Sigmoid colon (tissue), 7 donors: ENCODE measurements around the gene ZNF839. TPM values are rescaled to one million over a fixed set of nuclear protein-coding genes. Genes with fewer than 3 reads are reported as not detected.

Experiments
- DNase-seq: peaks from one replicate; pipeline ENCODE4 v3.0.0-alpha.2; 2019
- H3K27ac ChIP-seq, 4 donors: fragments of 200-600 bp; sonication (generic); one replicate each; pipeline ENCODE4 v1.5.1; 2016 to 2019; ENCODE audit warnings: mild to moderate bottlenecking in 1 of 4
- H3K27me3 ChIP-seq, 3 donors: fragments of 200-600 bp; sonication (generic); one replicate each; pipeline ENCODE4 v1.5.1; 2019; ENCODE audit warnings: mild to moderate bottlenecking in 1 of 3
- H3K36me3 ChIP-seq, 4 donors: fragments of 200-600 bp; sonication (generic); one replicate each; pipeline ENCODE4 v1.5.1; 2016 to 2019
- H3K4me1 ChIP-seq, 4 donors: fragments of 200-600 bp; sonication (generic); one replicate each; pipeline ENCODE4 v1.5.1; 2017 to 2019
- H3K4me3 ChIP-seq, 4 donors: fragments of 200-600 bp; sonication (generic); one replicate each; pipeline ENCODE4 v1.5.1; 2017 to 2019; ENCODE audit warnings: mild to moderate bottlenecking in 2 of 4, moderate library complexity in 1 of 4
- H3K9me3 ChIP-seq, 4 donors: fragments of 200-600 bp in 3 of 4; sonication (generic) in 3 of 4; one replicate each; pipeline versions ENCODE4 v1.5.1 to v1.6.1; 2013 to 2019
- CTCF ChIP-seq, 4 experiments: fragments of 450-650 bp in 3 of 4; fragments of 200-600 bp in 1 of 4; IDR thresholded peaks; one replicate each; pipeline ENCODE4 v1.5.1; 2016 to 2019; ENCODE audit warnings: antibody characterized with exemption in 4 of 4, mild to moderate bottlenecking in 3 of 4, moderate library complexity in 2 of 4
- EP300 ChIP-seq, 4 donors: sonication (generic); formaldehyde crosslinking; IDR thresholded peaks; one replicate each; pipeline ENCODE4 v1.6.1; 2017; ENCODE audit warnings: antibody characterized with exemption in 4 of 4
- POLR2A ChIP-seq, 2 donors: fragments of 450-650 bp; IDR thresholded peaks; one replicate each; pipeline ENCODE4 v1.6.1; 2016; ENCODE audit warnings: antibody characterized with exemption in 2 of 2, mild to moderate bottlenecking in 2 of 2, moderate library complexity in 2 of 2
- POLR2AphosphoS5 ChIP-seq, 4 donors: sonication (generic); formaldehyde crosslinking; IDR thresholded peaks; one replicate each; pipeline ENCODE4 v1.6.1; 2017; ENCODE audit warnings: antibody characterized with exemption in 4 of 4
- WGBS, 2 donors: extraction: QIAGEN DNeasy Blood & Tissue Kit; methylation state at CpG; one replicate each; pipeline ENCODE4 v1.1.7; 2013; 5-methylcytosine and 5-hydroxymethylcytosine counted together
- intact Hi-C: fragments of 100-400 bp; cut with DNase I; formaldehyde crosslinking; loops from one replicate; pipeline ENCODE4 v1.15.1; 2023
- polyA plus RNA-seq, 3 donors: library from polyadenylated mRNA; stranded (reverse); fragments of 200-250 nt; gene quantifications; one replicate each; pipeline ENCODE4 v1.2.3, GENCODE V29; 2013
- total RNA-seq, 4 donors: library from RNA; depleted of rRNA; stranded (reverse); fragments of >200 nt; gene quantifications; one replicate each; pipeline ENCODE4 v1.1.0, GENCODE V29; 2016
- donor health status: healthy with polysubstance abuse.
- donor health status: Bipolar disorder and iron deficiency.
- donor health status: healthy.

ZNF839 gene
- total and polyA plus RNA-seq, 7 donors: 4.6 to 12.2 (median 7.9) TPM

DNA sequence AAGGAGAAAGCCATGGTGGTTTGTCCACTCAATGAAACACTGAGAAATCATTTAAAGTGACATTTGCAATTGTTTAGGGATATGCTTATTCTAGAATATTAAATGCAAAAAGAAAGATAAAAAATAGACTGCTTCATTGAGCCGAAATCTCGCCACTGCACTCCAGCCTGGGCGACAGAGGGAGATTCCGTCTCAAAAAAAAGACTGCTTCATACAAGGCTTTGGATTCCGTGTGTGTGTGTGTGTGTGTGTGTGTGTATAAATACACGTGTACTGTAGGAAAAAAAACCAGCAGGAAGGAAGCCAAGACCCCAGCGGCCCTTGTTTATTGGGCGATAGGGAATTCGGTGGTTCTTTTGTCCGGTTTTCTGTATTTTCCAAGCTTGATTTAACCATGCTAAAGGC lies 3.2 kb upstream of the ZNF839 start:
- Histone ChIP-seq H3K27me3 (no peaks in the 10 kb centered on the region), H3K9me3 (no peaks in the 10 kb centered on the region), H3K27ac (peak overlapping the region; percentile 87 to 96 (median 96)), H3K36me3 (no peaks in the 10 kb centered on the region), H3K4me3 (peak overlapping the region; percentile 22 to 55 (median 48)), H3K4me1 (peaks cover 0 to 51% (median 42%) of the 10 kb centered on the region in 4 donors)
- TF ChIP-seq EP300 (IDR thresholded peaks at IDR 0.05) (no peak), CTCF (IDR thresholded peaks at IDR 0.05) (no peak), POLR2A (IDR thresholded peaks at IDR 0.05) (no peak), POLR2AphosphoS5 (IDR thresholded peaks at IDR 0.05) (no peak)
- 1 to 2% methylated on average over 10 of the region's 10 CpGs for WGBS, 2 donors
- intact Hi-C loops: loop anchor here (2.0 to 10.0 kb wide), 3 partner anchors 174 to 352 kb away; partner anchors contain the start of genes DYNC1H1 and HSP90AA1
- no peak for DNase-seq

DNA sequence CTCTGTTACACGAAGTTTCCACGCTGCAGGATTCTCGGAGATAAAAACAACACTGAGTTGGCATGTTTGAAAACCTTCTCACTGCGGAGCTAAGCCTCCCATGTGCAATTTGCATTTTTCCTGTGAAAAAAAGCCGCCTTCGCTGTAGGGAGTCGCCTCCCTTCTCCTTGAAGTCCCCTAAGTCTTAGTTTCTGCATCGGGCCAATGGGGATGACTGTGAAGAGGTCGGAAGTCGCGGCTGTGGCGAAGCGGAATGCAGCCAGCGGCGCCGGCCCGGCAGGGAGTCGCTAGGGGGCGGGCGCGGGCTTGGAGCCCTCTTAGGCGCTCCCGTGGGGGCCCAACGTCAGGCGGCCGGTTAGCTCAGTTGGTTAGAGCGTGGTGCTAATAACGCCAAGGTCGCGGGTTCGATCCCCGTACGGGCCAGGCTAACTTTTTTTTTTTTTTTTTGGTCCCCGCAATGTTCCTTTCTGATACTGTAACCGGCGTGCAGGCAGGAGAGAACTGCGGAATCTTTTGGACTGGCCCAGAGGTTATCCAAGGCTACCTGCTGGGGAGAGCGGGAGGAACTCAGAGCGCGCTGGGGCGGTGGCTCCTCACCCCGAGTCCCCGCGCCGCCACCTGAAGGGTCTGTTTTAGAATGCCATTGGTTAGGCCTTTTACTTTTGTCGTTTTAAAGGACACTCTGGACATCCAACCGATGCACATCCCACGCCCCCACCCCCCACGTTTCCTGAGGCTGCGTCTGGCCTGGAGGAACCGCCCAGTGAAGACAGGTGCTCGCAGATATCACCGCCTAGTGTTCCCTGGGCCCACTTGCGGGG lies 2.6 kb upstream of the ZNF839 start:
- peak; percentile 97 for DNase-seq
- TF ChIP-seq POLR2A (IDR thresholded peaks at IDR 0.05) (no peak), EP300 (IDR thresholded peaks at IDR 0.05) (no peak), POLR2AphosphoS5 (IDR thresholded peaks at IDR 0.05) (peak in 2 of 4 donors; percentile 31 to 49), CTCF (IDR thresholded peaks at IDR 0.05) (peak; percentile 74 to 88 (median 78))
- 1 to 2% methylated on average over 54 of the region's 54 CpGs for WGBS, 2 donors
- Histone ChIP-seq H3K27me3 (no peaks in the 10 kb centered on the region), H3K4me1 (peaks cover 0 to 51% (median 42%) of the 10 kb centered on the region in 4 donors), H3K36me3 (no peaks in the 10 kb centered on the region), H3K9me3 (no peaks in the 10 kb centered on the region), H3K27ac (peak overlapping the region; percentile 87 to 96 (median 96)), H3K4me3 (peak overlapping the region; percentile 38 to 55 (median 48))
- intact Hi-C loops: loop anchor here (2.0 to 10.0 kb wide), 3 partner anchors 175 to 352 kb away; partner anchors contain the start of genes DYNC1H1 and HSP90AA1

GRCh38 chr14:102317564-102318248 lies 1.8 kb upstream of the ZNF839 start:
- Histone ChIP-seq H3K27me3 (no peaks in the 10 kb centered on the region), H3K4me3 (peak overlapping the region; percentile 38 to 55 (median 48)), H3K4me1 (peaks cover 0 to 51% (median 42%) of the 10 kb centered on the region in 4 donors), H3K36me3 (no peaks in the 10 kb centered on the region), H3K27ac (peak overlapping the region; percentile 87 to 96 (median 96)), H3K9me3 (no peaks in the 10 kb centered on the region)
- intact Hi-C loops: loop anchor here (2.0 to 10.0 kb wide), 3 partner anchors 175 to 353 kb away; partner anchors contain the start of genes DYNC1H1 and HSP90AA1
- WGBS, 2 donors: 14 to 48% methylated on average over 12 of the region's 12 CpGs
- no peak for TF ChIP-seq POLR2A (IDR thresholded peaks at IDR 0.05)
- DNase-seq: peak; percentile 57

DNA sequence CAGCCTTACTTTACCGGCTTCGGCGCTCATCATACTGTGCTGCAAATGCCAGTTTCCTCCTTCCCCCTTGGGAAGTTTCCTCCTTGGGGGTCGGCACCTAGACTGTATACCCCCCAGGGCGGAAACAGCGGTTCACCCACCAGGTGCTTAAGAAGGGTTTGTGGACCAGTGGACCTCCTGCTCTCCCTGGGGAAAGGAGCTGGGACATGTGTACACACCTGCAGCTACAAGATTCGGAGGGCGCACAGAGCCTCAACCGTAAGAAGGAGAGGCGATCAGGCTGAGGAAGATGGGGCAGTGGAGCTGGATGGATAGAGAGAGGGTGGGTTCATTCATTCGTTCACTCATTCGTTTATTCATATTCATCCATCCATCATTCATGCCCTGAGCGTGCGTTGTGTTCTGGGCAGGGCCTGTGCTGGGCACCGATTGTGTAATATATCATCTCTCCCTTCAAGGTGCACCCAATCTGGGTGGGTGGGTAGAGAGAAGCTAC lies 717 bp upstream of the ZNF839 start:
- Histone ChIP-seq H3K4me3 (peak overlapping the region; percentile 60 to 86 (median 82)), H3K9me3 (no peaks in the 10 kb centered on the region), H3K36me3 (no peaks in the 10 kb centered on the region), H3K27ac (peak overlapping the region; percentile 95 to 97 (median 96)), H3K27me3 (no peaks in the 10 kb centered on the region), H3K4me1 (peaks cover 0 to 48% (median 39%) of the 10 kb centered on the region in 4 donors)
- TF ChIP-seq POLR2A (IDR thresholded peaks at IDR 0.05) (no peak), EP300 (IDR thresholded peaks at IDR 0.05) (no peak), CTCF (IDR thresholded peaks at IDR 0.05) (no peak), POLR2AphosphoS5 (IDR thresholded peaks at IDR 0.05) (no peak)
- WGBS, 2 donors: 56 to 62% methylated on average over 15 of the region's 15 CpGs
- intact Hi-C loops: loop anchor here (5.0 to 10.0 kb wide), 2 partner anchors 177 to 354 kb away; partner anchors contain the start of gene DYNC1H1
- DNase-seq: peak; percentile 67
